ENCODE measurements around the gene UST. TPM values are rescaled to one million over a fixed set of nuclear protein-coding genes. Genes with fewer than 3 reads are reported as not detected.

The UST gene
- total RNA-seq, 4 donors from 2014 or later: 9.6 to 34.6 (median 25.9) TPM

GRCh38 chr6:148811459-148811858, 64.6 kb downstream of the UST start:
- no peak for TF ChIP-seq CTCF (IDR thresholded peaks at IDR 0.05; ENCODE audit: low read depth)

GRCh38 chr6:148814082-148814790, 67.4 kb downstream of the UST start:
- no peak for TF ChIP-seq CTCF (IDR thresholded peaks at IDR 0.05; ENCODE audit: low read depth)

GRCh38 chr6:148814869-148815268, 68.0 kb downstream of the UST start:
- TF ChIP-seq CTCF (IDR thresholded peaks at IDR 0.05; ENCODE audit: low read depth): no peak

GRCh38 chr6:148816117-148816516, 69.3 kb downstream of the UST start:
- no peak for TF ChIP-seq CTCF (IDR thresholded peaks at IDR 0.05; ENCODE audit: low read depth)

GRCh38 chr6:148817689-148818088, 70.9 kb downstream of the UST start:
- TF ChIP-seq CTCF (IDR thresholded peaks at IDR 0.05; ENCODE audit: low read depth): no peak

- no peak for TF ChIP-seq CTCF (IDR thresholded peaks at IDR 0.05; ENCODE audit: low read depth)
Measured at GRCh38 chr6:148818939-148819575, 72.2 kb downstream of the UST start.

- TF ChIP-seq CTCF (IDR thresholded peaks at IDR 0.05; ENCODE audit: low read depth): no peak
Measured at GRCh38 chr6:148819852-148820251, 73.0 kb downstream of the UST start.

All from subcutaneous adipose tissue (tissue), 4 donors.